ENCODE results near the gene CHST8. TPM values are rescaled to one million over a fixed set of nuclear protein-coding genes. Genes with fewer than 3 reads are reported as not detected.
A peak's percentile ranks its signal among the peaks of the same experiment; 100 is the strongest.

CHST8 gene
- total and polyA plus RNA-seq, 2 of the 13 experiments (the other 11 are each of a cell fraction or from before 2014, with no cell fraction given): not detected

- ChIA-PET CTCF (ENCODE audit: low intra/inter-chr PET ratio, low total read pairs) (no interaction called here), POLR2A (no interaction called here)
- peak; percentile 31; the same call in 2 of the 3 replicates for ATAC-seq
- no peak overlapping the region for H3K4me3 ChIP-seq (replicated peaks in 1 of 3; ENCODE audit: insufficient read depth in 1 of 3, low read depth in 2 of 3, low read length in 3 of 3)
- TF ChIP-seq JUN (CRISPR knock-in tag; IDR thresholded peaks at IDR 0.05) (no peak), ZNF430 (CRISPR knock-in tag; IDR thresholded peaks at IDR 0.05) (no peak), HOXA5 (CRISPR knock-in tag; IDR thresholded peaks at IDR 0.05) (no peak), ADNP (CRISPR knock-in tag; IDR thresholded peaks at IDR 0.05) (no peak), SALL2 (CRISPR knock-in tag; IDR thresholded peaks at IDR 0.05) (no peak), GABPA (IDR thresholded peaks at IDR 0.05; ENCODE audit: low read depth, low read length) (no peak), GABPA (CRISPR knock-in tag; IDR thresholded peaks at IDR 0.05; ENCODE audit: low read depth) (no peak), ZBTB3 (CRISPR knock-in tag; IDR thresholded peaks at IDR 0.05; ENCODE audit: borderline replicate concordance, low read depth) (no peak), NR2F1 (CRISPR knock-in tag; IDR thresholded peaks at IDR 0.05) (no peak), KDM2A (CRISPR knock-in tag; IDR thresholded peaks at IDR 0.05; ENCODE audit: borderline replicate concordance, low read depth) (no peak), RELA (CRISPR knock-in tag; IDR thresholded peaks at IDR 0.05) (no peak)
- no peak overlapping the region for H3K4me2 ChIP-seq (ENCODE audit: low read depth, low read length)
- no peaks in the 10 kb centered on the region for H4K20me1 ChIP-seq (ENCODE audit: insufficient read depth, low read length)
- intact Hi-C loops (cut with micrococcal nuclease; ENCODE audit: unreplicated experiment) (no loop called here), in situ Hi-C loops (cut with HindIII; ENCODE audit: extremely low pct_ligation_motif_present, low pct_unique_long_range_greater_than_20kb) (no loop called here)
- 19% methylated on average over 10 of the region's 13 CpGs for WGBS (ENCODE audit: low lambda C conversion rate)
- no peak overlapping the region for H2AFZ ChIP-seq (ENCODE audit: low read length)
- H3K27ac ChIP-seq (ENCODE audit: extremely low read length, insufficient read depth, low read length): no peak overlapping the region
- no peak overlapping the region for H3K9ac ChIP-seq (ENCODE audit: insufficient read depth, low read depth, low read length)
- H3K27me3 ChIP-seq (ENCODE audit: control insufficient read depth in 1 of 2, insufficient read depth in 2 of 2, low read length in 2 of 2): peaks cover 3 to 40% of the 10 kb centered on the region in 2 experiments; a peak in 4 of 5 replicates
- no peak for FAIRE-seq
- no TSS peak for BruUV-seq (replicated peaks)
- H3K79me2 ChIP-seq (ENCODE audit: insufficient read depth, low read length): no peaks in the 10 kb centered on the region
- H3K4me1 ChIP-seq (ENCODE audit: insufficient read depth, low read length): no peaks in the 10 kb centered on the region
- H3K9me3 ChIP-seq (ENCODE audit: low read length): no peaks in the 10 kb centered on the region
- no peaks in the 10 kb centered on the region for H3K36me3 ChIP-seq (replicated peaks in 1 of 2; ENCODE audit: control insufficient read depth in 1 of 2, insufficient read depth in 2 of 2, low read length in 2 of 2)
- no peak for DNase-seq (ENCODE audit: low spot score)
Measured at GRCh38 chr19:33630880-33631608, 9.3 kb downstream of the CHST8 start.

All from HepG2 (cell line).